ENCODE data around the gene CERK.
"Not testable (repeated sequence)": the region's sequence is repeated elsewhere in the genome, so short reads cannot be mapped to it uniquely, and the experiment has no call there.

Gene CERK

DNA sequence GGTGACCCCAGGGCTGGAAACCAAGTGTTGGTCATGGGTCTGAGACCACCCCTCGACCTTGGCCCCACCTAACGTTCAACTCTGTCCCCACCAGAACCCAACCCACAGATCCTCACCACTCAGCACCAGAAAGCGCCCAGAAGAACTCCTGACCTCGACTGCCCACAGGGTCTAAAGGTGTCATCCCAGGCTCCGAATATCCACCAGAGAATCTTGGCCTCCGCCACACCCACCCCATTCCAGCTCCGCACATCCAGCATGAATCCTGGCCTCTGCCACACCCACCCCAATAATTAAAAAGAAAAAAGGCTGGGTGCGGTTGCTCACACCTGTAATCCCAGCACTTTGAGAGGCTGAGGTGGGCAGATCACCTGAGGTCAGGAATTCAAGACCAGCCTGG, 1.3 kb downstream of the CERK start:
- peak overlapping the region; percentile 57; the same call in 1 of the 2 replicates for H3K4me3 ChIP-seq (ENCODE audit: low read length)
- no peak for TF ChIP-seq ZNF274 (IDR thresholded peaks at IDR 0.05; ENCODE audit: low read depth, low read length)

DNA sequence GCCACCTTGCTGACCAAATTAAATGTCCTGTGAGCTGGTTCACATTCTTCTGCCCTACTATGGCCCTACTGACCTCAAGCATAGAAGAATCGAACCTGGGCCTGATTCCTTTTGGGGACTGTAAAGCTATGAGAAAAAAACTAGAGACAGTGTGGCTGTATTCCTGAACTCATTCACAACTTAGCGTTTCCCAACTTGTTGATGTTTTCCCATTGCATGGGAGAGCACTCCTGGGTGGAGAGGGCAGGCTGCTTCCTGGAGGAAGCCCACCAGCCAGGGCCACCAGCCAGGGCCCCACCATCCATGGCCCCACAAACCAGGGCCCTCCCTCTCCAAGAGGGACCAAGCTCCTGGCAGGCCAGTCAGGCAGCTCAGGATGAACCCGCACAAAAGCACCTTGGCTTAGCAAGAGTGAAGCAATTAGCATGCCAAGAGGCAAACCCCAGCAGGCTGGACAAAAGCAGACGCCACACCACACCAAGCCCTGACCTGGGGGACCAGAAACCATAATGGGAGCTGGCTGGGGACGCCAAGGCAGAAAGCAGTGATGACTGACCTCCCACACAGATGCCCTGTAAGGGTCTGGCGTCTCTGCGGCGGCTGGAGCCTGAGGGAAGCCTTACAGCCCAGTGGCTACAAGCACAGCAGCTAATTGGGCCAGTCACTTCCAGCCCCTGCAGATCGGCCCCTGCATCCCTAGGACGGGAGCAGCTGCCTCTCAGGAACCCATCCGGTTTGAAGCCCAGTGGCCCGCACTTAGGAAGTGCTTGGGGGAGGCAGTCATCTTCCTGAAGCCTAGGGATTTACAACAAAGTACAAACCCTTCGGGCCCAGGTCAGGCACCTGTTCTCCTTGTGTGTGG, 2.1 kb downstream of the CERK start:
- TF ChIP-seq ZNF274 (IDR thresholded peaks at IDR 0.05; ENCODE audit: low read depth, low read length): no peak
- H3K4me3 ChIP-seq (ENCODE audit: low read length): peak overlapping the region; percentile 57; the same call in 1 of the 2 replicates

- no peak for TF ChIP-seq ZNF274 (IDR thresholded peaks at IDR 0.05; ENCODE audit: low read depth, low read length)
- H3K4me3 ChIP-seq (ENCODE audit: low read length): peak overlapping the region; percentile 57; the same call in 1 of the 2 replicates
These were observed 3.1 kb downstream of the CERK start for GRCh38 chr22:46734830-46735453.

DNA sequence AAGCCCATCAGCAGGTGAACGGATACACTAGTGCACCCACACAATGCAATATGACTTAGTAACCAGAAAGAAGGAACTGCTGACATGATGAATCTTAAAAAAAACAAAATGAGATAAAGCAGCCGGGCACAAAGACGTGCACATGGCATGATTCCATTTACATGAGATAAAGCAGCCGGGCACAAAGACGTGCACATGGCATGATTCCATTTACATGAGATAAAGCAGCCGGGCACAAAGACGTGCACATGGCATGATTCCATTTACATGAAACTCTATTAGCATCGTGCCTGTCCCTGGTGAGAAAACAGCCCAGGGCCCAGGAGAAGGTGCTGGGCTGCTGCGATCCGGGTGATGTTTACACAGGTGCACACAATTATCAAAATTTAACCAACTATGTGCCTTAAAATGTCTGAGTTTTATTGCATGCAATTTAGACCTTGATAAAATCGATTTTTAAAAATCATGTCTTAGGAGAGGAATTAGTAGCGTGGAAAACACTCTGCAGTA, 3.8 kb downstream of the CERK start:
- H3K4me3 ChIP-seq (ENCODE audit: low read length): not testable (repeated sequence)

DNA sequence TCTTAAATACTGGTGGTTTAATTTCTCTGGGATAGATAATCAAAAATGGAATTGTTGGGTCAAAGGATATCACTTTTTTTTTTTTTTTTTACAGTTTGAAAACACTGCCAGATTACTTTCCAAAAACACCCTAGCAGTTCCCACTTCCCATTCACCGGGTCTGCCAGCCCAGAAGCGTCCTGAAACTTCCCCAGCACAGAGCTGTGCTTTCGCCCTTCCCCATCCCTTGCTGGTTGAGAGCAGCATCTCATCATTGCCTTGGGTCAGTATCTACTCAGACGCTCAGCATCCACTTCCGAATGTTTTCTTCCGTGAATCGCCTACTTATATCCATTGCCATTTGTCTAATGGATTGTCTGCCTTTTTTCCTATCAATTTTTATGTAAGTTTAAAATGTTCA, 5.5 kb downstream of the CERK start:
- TF ChIP-seq ZNF274 (IDR thresholded peaks at IDR 0.05; ENCODE audit: low read depth, low read length): no peak
- H3K4me3 ChIP-seq (ENCODE audit: low read length): no peak overlapping the region

GRCh38 chr22:46732041-46732379, 6.0 kb downstream of the CERK start:
- no peak overlapping the region for H3K4me3 ChIP-seq (ENCODE audit: low read length)
- no peak for TF ChIP-seq ZNF274 (IDR thresholded peaks at IDR 0.05; ENCODE audit: low read depth, low read length)

DNA sequence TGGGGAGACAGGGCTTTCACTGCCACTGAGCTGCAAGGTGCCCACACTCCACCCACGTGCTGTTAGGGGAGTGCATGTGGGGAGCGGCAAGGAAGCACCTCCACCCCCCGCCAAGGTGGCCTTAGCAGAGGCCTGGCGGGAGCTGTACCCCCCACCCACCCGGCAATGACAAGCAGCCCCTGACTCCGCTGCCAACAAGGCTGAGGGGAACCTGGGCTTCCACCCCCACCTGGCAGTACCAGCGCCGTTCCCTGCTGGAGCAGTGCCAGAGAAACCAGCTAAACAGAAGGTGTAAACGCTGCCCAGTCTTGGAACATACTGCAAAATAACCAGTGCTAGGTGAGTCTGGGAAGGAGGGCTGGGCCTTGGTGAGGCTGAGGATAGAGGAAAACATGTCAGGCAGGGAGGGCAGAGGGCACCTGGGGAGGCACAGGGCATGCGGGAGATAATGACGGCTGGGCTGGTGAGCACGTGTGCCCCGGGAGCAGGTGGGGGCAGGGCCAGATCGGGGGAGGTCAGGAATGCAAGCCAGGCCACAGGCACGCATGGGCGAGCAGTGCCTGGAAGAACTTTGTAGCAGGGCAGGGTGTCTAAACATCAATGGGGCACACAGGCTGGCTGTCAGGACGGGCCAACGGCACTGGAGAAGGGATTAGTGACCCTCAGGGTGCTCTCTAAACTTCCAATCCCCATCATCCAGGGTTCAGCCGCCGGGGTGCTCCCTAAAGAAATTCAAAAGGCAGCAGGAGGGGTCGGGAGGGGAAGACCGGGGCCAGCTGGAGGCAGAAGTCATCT, 6.6 kb downstream of the CERK start:
- TF ChIP-seq ZNF274 (IDR thresholded peaks at IDR 0.05; ENCODE audit: low read depth, low read length): no peak
- H3K4me3 ChIP-seq (ENCODE audit: low read length): no peak overlapping the region

DNA sequence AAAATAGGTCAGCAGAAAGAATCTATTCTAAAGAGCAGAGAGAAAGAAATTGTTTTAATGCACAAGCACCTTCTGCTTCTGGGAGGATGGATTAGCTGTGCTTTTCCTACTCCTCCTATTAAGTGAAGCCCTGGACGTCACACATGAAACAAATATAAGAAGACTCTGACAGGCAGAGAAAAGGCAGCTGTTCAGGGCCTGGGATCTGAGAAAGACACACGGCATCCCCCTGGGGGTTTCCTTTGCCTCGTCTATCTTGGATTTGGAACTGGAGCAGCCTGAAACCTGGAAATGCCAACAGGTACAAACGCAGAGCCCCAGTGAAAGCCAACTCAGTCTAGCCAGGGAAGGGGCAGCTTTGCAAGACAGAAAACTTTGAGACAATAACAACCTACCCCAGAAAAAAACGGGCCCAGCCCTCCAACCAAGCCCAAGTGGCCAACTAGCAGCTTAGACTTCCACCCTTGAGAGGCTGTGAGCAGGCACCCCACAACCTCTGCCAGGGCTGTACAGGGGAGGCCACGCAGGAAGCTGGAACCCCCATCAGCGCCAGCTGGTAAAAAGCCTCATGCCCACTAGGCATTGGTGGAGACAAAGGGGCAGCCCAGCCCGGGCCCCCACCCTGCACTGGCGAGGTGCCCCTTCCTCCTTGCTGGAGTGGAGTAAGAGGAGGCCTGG, 7.3 kb downstream of the CERK start:
- no peak for TF ChIP-seq ZNF274 (IDR thresholded peaks at IDR 0.05; ENCODE audit: low read depth, low read length)
- H3K4me3 ChIP-seq (ENCODE audit: low read length): no peak overlapping the region

DNA sequence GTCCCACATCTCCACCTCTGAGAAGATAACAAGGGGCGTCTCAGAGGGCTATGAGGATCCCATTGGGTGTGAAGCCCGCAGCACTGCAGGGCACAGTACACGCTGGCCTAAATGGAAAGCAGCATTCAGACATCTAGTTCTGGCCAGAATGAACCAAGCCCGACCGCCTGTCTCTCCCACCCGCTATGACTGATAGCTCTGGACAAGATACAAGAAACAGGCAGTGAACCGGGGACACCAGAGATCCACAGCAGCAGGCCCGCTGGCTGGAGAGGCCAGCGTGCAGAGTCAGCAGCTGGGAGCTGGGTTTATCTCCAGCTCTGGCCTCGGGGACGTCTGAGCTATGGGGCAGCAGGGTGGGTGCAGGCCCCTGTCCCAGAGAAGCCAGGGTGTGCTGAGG, 9.6 kb downstream of the CERK start:
- H3K4me3 ChIP-seq (ENCODE audit: low read length): no peak overlapping the region
- TF ChIP-seq ZNF274 (IDR thresholded peaks at IDR 0.05; ENCODE audit: low read depth, low read length): no peak

DNA sequence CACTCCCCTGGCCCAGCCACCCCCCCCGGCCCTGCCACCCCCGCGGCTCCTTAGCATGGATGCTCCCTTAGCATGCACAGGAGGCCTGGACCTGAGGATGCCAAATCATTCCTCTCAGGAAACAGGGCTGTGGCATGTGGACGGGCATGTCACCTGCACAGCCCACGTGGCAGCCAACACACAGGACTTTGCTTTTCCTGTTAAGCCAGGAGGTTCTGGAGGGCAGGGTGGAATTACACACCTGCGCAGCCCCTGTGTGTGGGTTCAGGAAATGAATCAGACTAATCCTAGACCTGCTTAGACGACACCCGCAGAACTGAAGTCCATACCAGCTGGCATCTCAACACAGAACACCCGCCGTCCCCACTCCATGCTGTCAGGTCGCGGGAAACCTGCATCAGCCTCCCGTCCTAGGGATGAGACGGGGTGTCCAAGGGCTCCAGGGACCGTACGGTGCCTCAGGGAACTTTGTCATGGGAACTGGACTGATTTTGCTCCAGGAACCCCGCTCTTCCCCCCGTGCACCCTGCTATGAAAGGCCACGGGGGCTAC, 10.2 kb downstream of the CERK start:
- H3K4me3 ChIP-seq (ENCODE audit: low read length): no peak overlapping the region
- TF ChIP-seq ZNF274 (IDR thresholded peaks at IDR 0.05; ENCODE audit: low read depth, low read length): no peak

- peak overlapping the region; percentile 3; the same call in 1 of the 2 replicates for H3K4me3 ChIP-seq (ENCODE audit: low read length)
These were observed 11.1 kb downstream of the CERK start for GRCh38 chr22:46726986-46727317.

GRCh38 chr22:46726066-46726985, 11.7 kb downstream of the CERK start:
- no peak for TF ChIP-seq ZNF274 (IDR thresholded peaks at IDR 0.05; ENCODE audit: low read depth, low read length)
- H3K4me3 ChIP-seq (ENCODE audit: low read length): no peak overlapping the region

More at GRCh38 chr22:46726986-46727317, 11.1 kb downstream of the CERK start:
- no peak for TF ChIP-seq ZNF274 (IDR thresholded peaks at IDR 0.05; ENCODE audit: low read depth, low read length)

DNA sequence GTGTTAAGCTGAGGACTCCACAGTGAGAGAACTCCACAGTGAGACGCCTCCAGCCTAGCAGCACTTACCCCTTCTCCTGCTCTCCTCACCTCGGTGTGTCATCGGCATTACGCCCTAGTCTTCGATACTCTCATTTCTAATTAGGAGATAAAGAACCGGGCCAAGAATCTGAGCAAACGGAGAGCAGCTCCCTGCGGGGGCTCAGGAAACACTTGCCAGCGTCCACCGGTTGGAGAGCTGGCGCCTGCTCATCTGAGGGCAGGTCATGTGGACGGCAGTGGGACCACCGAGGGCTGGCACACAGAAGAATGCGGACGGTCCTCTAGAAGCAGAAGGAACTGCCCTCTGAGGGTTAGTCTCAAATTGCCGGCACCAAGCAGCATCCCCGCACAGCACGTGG, 13.0 kb downstream of the CERK start:
- no peak overlapping the region for H3K4me3 ChIP-seq (ENCODE audit: low read length)
- TF ChIP-seq ZNF274 (IDR thresholded peaks at IDR 0.05; ENCODE audit: low read depth, low read length): no peak
